Measurements from ENCODE around the gene RAC2.
"Not testable (repeated sequence)": the region's sequence is repeated elsewhere in the genome, so short reads cannot be mapped to it uniquely, and the experiment has no call there.

The RAC2 gene

GRCh38 chr22:37254209-37254866, 10.3 kb upstream of the RAC2 start:
- no peak for DNase-seq

GRCh38 chr22:37253126-37253660, 9.1 kb upstream of the RAC2 start:
- no peak for DNase-seq

GRCh38 chr22:37251836-37252235, 7.8 kb upstream of the RAC2 start:
- not testable (repeated sequence) for DNase-seq

GRCh38 chr22:37249986-37250385, 5.9 kb upstream of the RAC2 start:
- no peak for DNase-seq

DNA sequence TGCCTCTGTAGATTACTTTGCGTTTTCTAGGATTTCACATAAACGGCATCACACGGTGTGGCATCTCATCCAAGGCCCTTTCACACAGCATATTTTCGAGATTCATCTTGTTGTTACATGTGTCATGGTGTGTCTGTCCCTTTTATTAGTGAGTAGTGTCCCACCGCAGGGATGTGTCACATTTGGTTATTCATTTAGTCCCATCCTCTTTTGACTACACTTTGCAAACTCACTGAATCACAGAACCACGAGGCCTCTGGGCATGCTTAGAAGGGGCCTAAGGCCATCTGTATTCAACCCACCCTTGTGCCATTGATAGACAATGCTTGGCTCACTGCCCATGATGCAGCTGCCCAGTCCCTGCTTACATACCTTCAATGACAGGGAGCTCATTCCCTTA, 4.2 kb upstream of the RAC2 start:
- DNase-seq = peak; percentile 63

DNA sequence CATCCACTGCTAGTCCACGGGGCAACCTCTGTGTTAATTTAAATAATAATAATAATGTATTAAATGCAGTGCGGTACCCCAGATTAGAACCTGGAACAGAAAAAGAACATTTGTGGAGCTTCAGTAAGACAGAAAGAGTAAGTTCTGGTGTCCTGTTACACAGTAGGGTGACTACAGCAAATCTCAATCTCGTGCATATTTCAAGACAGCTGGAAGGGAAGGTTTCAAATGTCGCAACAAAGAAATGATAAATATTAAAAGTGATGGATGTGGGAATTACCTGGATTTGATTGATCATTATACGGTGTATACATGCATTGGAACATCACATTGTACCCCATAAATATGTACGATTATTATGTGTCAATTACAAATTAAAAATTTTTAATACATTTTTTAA, 1.7 kb upstream of the RAC2 start:
- DNase-seq = no peak

- no peak for DNase-seq
Observed at GRCh38 chr22:37244922-37245722, 1.1 kb upstream of the RAC2 start.

DNA sequence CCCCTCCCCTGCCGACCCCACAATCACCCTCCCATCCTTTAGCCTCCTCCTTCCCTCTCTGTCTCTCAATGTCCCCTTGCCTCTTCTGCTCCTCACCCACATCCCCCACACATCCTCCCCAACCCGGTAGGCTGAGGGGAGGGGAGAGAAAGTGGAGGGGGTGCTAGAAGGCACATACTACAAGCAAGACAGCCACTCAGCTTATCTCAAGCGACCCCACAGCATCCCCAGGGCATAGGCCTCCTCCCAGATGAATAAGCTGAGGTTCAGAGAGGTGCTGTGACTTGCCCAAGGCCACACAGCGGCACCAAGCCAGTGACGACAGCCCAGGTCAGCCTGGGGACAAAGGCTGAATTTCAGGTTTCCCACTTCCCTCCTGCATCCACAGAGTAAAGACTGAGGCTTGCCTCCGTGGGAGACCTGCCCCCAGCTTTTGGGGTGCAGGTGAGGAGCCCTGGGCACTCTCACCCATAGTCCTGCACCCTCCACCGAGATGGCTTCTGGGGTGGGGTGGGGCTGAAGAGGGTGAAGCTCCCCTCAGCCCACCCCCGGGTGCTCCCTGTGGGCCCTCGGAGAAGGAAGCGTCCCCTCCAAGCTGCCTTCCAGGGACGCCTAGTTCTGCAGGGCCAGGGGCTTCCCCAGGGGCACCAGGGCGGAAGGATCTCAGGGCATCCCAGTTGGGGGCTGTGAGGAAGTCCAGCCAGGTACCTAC, 511 bp downstream of the RAC2 start:
- no peak for DNase-seq

GRCh38 chr22:37242395-37242918, 1.6 kb downstream of the RAC2 start:
- DNase-seq = peak; percentile 97

- peak; percentile 74 for DNase-seq
Observed at GRCh38 chr22:37241351-37242142, 2.5 kb downstream of the RAC2 start.

- DNase-seq = no peak
Observed at GRCh38 chr22:37240941-37241320, 3.1 kb downstream of the RAC2 start.

DNA sequence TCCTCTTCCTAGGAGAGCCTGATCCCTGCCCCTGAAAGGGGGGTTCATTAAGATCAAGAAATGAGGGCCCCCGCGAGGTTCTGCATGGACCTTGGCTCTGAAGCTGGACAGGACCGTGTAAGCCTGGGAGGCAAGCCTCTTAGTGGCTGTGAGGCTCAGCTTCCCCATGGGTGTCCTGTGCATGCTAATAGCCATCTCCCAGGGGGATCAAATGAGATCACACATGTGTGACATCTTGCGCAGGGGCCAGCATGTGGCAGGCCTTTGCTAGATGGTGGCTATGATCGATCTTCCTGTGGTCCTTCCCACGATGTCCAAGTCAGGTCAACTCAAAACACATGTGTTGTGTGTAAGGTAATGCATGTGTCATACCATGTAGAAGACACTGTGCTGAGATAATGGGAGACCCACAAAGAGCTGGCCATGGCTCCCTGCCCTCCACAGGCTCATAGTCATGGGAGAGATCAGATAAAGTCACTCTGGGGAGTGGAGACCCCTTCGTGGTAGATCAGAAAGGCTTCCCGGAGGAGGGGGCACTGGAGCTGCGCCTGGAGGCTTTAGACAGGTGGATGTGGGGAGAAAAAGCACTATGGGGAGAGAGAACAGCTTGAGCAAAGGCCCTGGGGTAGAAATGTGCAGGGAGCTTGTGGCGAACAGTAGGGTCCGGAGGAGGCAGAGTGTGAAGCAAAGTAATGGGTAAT, 3.7 kb downstream of the RAC2 start:
- DNase-seq = no peak

- DNase-seq = no peak
Observed at GRCh38 chr22:37239336-37240239, 4.5 kb downstream of the RAC2 start.

DNA sequence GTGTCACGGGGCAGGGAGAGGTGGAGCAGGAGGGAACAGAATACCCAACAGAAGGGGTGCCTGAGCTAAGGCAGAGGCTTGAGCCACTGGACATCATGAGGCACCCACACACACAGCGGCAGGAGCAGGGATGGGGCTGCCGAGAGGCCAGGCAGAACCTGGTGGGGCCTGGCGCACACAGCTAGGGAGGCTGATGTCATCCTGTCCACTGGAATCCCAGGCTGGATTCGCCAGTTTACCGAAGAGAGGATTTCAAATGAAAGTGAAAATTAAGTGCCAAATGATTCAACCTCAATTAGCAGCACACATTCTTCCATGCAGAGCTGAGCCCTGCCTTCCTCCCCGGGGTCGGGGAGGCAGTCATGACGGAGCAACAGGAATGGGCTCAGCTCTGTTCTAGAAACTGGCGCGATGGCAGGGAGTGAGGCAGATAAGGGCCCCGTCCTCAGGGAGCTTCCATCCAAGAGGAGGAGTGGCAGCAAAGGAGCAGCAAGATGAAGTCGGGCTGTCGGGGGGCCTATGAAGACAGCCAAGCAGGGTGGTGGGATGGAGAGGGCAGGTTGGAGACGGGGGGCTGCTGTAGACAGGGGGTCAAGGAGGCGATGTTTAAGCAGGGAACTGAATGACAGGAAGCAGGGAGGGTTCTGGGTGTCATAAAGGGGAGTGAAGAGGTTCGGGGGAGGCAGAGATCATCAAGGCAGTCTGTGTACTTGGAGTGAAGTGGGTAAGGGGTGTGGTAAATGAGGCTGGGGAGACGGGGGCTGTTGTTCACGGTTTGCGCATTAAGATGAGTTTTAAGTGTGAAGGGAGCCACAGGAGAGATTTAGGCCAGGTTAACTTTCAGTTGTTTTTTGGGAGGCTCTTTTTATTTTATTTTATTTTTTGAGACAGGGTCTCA, 6.4 kb downstream of the RAC2 start:
- DNase-seq = peak; percentile 11

GRCh38 chr22:37235897-37236607, 8.0 kb downstream of the RAC2 start:
- peak; percentile 14 for DNase-seq

GRCh38 chr22:37234736-37235711, 9.0 kb downstream of the RAC2 start:
- peak; percentile 14 for DNase-seq

DNA sequence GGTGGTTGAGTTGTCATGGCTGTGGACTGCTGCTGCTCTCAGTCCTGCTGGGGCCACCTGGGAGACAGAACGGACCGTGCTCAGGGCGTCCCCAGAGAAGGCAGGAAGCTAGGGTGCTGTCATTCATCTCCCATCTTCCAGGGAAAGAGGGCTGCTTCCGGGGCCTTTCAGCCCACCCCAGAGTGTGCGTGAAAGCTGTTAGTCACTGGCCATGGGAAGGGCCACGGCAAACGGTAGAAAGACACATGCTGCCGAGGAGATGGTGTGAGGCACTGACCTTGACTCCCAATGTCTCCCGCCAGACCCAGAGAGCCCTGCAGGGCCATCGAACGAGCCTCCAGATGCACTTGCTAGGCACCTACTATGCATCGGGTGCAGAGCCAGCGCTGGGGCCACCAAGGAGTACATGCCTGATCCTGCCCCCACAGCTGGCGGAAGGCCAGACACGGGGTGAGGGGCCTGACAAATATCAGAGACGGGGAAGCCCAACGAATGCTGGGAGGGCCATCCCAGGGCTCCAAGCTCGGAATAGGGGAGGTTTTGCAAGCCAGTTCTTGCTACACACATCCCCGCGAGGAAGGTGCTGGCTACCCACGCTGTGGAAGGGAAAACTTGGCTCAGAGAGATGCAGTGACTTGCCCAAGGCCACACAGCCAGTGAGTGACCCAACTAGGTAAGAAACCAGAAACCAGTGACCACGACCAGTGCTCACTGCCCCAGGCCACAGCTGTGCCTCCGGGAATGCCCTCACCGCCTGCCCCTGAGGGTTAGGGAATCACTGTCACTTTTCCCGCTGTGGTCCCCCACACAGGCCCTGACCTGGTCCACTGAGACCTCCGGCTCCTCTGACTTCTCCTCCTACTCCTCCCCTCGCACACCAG, 10.1 kb downstream of the RAC2 start:
- DNase-seq = peak; percentile 8
